BLaER1 treated with 17β-estradiol and CSF1 and Interleukin-3, amounts not matched to agents 10 nM and 100 nM (cell line): ENCODE data around the gene SUPT7L.
"Not testable (repeated sequence)": the region's sequence is repeated elsewhere in the genome, so short reads cannot be mapped to it uniquely, and the experiment has no call there.

Experiments used
- H3K27ac ChIP-seq, 11 experiments: shearing (Covaris generic); formaldehyde crosslinking; 2 replicates each; pipeline ENCODE4 v1.8.1; 2022
- H3K27me3 ChIP-seq, 11 experiments: shearing (Covaris generic); formaldehyde crosslinking; 2 replicates each; pipeline ENCODE4 v1.8.1; 2022
- H3K36me3 ChIP-seq, 11 experiments: shearing (Covaris generic); formaldehyde crosslinking; 2 replicates each; pipeline ENCODE4 v1.8.1; 2022
- H3K4me1 ChIP-seq, 10 experiments: shearing (Covaris generic); formaldehyde crosslinking; 2 replicates each; pipeline ENCODE4 v1.8.1; 2022
- H3K4me2 ChIP-seq, 11 experiments: shearing (Covaris generic); formaldehyde crosslinking; 2 replicates each; pipeline ENCODE4 v1.8.1; 2022
- H3K4me3 ChIP-seq, 10 experiments: shearing (Covaris generic); formaldehyde crosslinking; 2 replicates each; pipeline ENCODE4 v1.8.1; 2022
- H3K9ac ChIP-seq, 11 experiments: shearing (Covaris generic); formaldehyde crosslinking; 2 replicates each; pipeline ENCODE4 v1.8.1; 2022
- H3K9me3 ChIP-seq, 11 experiments: shearing (Covaris generic); formaldehyde crosslinking; replicated peaks in 1 of 11; 2 replicates each; pipeline ENCODE4 v1.8.1; 2022
- H4K20me1 ChIP-seq, 11 experiments: shearing (Covaris generic); formaldehyde crosslinking; 2 replicates each; pipeline ENCODE4 v1.8.1; 2022
- Cebpa-rat ChIP-seq, 11 experiments: shearing (Covaris generic); IDR thresholded peaks; 2 replicates each; pipeline ENCODE4 v1.8.1; 2022

The SUPT7L gene

GRCh38 chr2:27636766-27637165, 26.6 kb downstream of the SUPT7L start:
- Histone ChIP-seq H3K4me2 (no peak overlapping the region), H3K27me3 (no peaks in the 10 kb centered on the region), H3K4me3 (no peak overlapping the region), H3K27ac (no peak overlapping the region), H3K9ac (no peak overlapping the region), H3K4me1 (no peaks in the 10 kb centered on the region), H3K9me3 (no peaks in the 10 kb centered on the region), H3K36me3 (peaks cover 95 to 100% (median 99%) of the 10 kb centered on the region in 11 experiments), H4K20me1 (peaks cover 0 to 6% (median 0%) of the 10 kb centered on the region in 11 experiments; a peak in 1 of 22 replicates)
- no peak for TF ChIP-seq Cebpa-rat (IDR thresholded peaks at IDR 0.05)

- Histone ChIP-seq H3K4me2 (no peak overlapping the region), H3K4me3 (no peak overlapping the region), H3K27me3 (no peaks in the 10 kb centered on the region), H3K27ac (no peak overlapping the region), H3K9me3 (no peaks in the 10 kb centered on the region), H3K9ac (no peak overlapping the region), H3K4me1 (peaks cover 12 to 17% (median 14%) of the 10 kb centered on the region in 10 experiments), H3K36me3 (peaks cover 86 to 96% (median 91%) of the 10 kb centered on the region in 11 experiments), H4K20me1 (no peaks in the 10 kb centered on the region; a peak in 1 of 22 replicates)
- TF ChIP-seq Cebpa-rat (IDR thresholded peaks at IDR 0.05): no peak
Measured at GRCh38 chr2:27634291-27634690, 29.1 kb downstream of the SUPT7L start.

DNA sequence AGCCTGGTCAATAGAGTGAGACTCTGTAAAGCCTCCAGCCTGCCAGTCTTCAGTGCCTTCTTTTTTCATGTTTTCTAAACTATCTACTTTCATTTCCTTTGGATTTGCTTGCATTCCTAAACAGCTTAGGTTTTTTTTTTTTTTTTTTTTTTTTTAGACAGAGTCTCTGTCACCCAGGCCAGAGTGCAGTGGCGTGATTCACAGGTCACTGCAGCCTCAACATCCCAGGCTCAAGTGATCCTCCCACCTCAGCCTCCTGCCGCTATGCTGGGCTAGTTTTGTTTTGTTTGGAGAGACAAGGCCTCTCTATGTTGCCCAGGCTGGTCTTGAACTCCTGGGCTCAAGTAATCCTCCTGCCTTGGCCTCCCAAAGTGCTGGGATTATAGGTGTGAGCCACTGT, 33.2 kb downstream of the SUPT7L start:
- H4K20me1 ChIP-seq, H3K9me3 ChIP-seq, H3K27ac ChIP-seq, H3K27me3 ChIP-seq: not testable (repeated sequence)
- Histone ChIP-seq H3K36me3 (peaks cover 47 to 58% (median 51%) of the 10 kb centered on the region in 11 experiments), H3K9ac (peak overlapping the region in 1 of 11 experiments; percentile 90; a peak in 3 of 22 replicates), H3K4me1 (peaks cover 38 to 45% (median 40%) of the 10 kb centered on the region in 10 experiments), H3K4me3 (peak overlapping the region in 8 of 10 experiments; percentile 83 to 99 (median 87); a peak in 10 of 20 replicates), H3K4me2 (peak overlapping the region; percentile 77 to 99 (median 90))

DNA sequence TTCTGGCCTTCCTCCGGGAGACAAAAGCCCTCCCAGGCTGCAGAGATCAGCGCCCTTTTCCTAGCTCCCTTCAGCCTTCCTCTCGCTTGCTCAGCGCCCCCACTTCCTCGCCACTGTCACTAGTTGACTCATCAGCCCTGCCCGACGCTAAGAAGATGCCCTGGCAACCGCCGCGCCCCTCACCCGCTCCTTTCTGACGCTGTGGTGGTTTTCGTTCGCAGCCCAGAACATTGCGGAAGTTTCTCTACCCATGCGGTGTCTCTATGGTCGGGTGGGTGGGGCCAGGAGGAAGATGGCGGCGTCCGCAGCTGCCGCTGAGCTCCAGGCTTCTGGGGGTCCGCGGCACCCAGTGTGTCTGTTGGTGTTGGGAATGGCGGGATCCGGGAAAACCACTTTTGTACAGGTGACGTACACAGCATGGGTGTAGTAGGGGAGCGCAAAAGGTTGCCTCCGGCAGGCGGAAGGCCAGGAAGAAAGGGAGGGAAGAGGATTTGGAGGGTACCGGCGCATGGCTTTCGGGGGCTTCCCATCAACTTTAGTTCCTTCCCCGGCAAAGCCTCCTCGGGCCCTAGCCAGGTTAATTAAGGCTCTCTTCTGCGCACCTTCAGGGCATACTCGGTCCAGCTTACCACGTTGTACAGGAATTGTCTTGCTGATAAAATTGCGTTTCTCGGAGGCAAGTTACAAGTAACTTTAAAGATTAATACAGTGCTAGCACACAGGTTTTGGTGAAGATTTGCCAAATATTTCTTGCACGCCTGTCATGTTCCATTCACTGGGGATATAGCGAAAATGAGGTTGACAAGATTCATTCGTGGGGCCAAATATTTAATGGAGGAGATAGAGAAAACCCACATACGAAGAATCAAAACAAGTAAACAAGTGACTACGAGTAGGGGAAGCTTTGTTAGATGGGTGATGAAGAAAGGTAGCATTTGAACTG, 34.4 kb downstream of the SUPT7L start, which contains the start of the genes CCDC121 and GPN1:
Gene CCDC121, minus strand, starts transcription at position 246 of the 943 bp plus-strand sequence. CDS start 1,213 bp downstream, outside the sequence.
Gene GPN1, plus strand, starts transcription at position 284 of the 943 bp plus-strand sequence. Its CDS starts 9 bp downstream, at position 293.
- Histone ChIP-seq H3K27ac (peak within 1 kb of the TSS; percentile 69 to 94 (median 86)), H3K4me1 (peaks cover 38 to 45% (median 40%) of the 10 kb centered on the region in 10 experiments), H3K4me2 (peak within 1 kb of the TSS; percentile 92 to 100 (median 98)), H3K9me3 (no peaks in the 10 kb centered on the region), H3K9ac (peak within 1 kb of the TSS; percentile 86 to 96 (median 90)), H3K36me3 (peaks cover 45 to 58% (median 50%) of the 10 kb centered on the region in 11 experiments), H3K27me3 (no peaks in the 10 kb centered on the region), H3K4me3 (peak within 1 kb of the TSS; percentile 82 to 99 (median 86)), H4K20me1 (no peaks in the 10 kb centered on the region)
- no peak for TF ChIP-seq Cebpa-rat (IDR thresholded peaks at IDR 0.05)

DNA sequence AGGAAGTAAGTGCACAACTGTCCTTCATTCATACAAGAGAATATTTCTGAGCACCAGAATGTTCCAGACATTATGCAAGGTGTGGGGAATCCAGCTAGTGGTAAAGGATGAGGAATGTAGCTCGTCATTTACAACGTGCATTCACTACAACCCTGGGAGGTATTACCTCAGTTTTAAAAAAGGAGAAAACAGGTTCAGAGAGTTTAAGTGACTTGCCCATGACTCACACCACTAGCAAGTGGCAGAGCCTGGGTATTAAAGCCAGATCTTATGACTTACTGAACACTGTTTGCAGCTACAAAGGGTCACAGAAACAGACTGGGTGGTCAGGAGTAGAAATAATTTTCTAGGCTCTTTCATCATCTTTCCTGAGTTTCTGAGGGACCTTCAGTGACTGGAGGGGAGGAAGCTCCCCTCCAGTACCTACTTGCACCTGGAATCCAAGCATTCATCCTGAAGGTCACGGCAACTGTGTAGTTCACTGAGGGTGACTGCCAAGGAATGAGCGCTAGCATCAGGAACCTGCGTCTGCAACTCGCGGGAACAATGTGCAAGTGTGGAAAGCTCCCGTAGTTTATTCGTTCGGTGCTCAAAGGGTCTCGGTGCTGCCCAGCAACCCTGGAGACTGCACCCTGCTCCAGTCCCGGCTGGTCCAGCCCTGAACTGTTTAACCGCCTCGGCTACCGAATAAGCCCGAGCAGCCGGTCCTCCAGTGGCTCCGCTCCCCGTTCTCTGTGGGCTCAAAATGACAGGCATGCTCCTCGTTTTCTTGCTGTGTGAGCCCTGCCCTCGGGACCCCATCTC, 35.2 kb downstream of the SUPT7L start:
- Histone ChIP-seq H3K27me3 (no peaks in the 10 kb centered on the region), H3K4me2 (peak overlapping the region; percentile 89 to 100 (median 98)), H3K9me3 (no peaks in the 10 kb centered on the region), H3K9ac (peak overlapping the region; percentile 86 to 96 (median 90)), H3K4me3 (peak overlapping the region; percentile 82 to 99 (median 86)), H3K27ac (peak overlapping the region; percentile 2 to 94 (median 86); a peak in 21 of 22 replicates), H4K20me1 (no peaks in the 10 kb centered on the region), H3K36me3 (peaks cover 45 to 58% (median 50%) of the 10 kb centered on the region in 11 experiments), H3K4me1 (peaks cover 38 to 45% (median 40%) of the 10 kb centered on the region in 10 experiments)
- no peak for TF ChIP-seq Cebpa-rat (IDR thresholded peaks at IDR 0.05)

- peaks cover 45 to 58% (median 50%) of the 10 kb centered on the region in 11 experiments for H3K36me3 ChIP-seq
- H3K4me2 ChIP-seq: peak overlapping the region; percentile 89 to 100 (median 98)
- peak overlapping the region; percentile 31 to 94 (median 86); a peak in 21 of 22 replicates for H3K27ac ChIP-seq
- peak in 5 of 11 experiments; percentile 42 to 70 (median 44); a peak in 6 of 22 replicates for TF ChIP-seq Cebpa-rat (IDR thresholded peaks at IDR 0.05)
- peak overlapping the region in 3 of 10 experiments; percentile 83 to 88 (median 86); a peak in 2 of 20 replicates for H3K4me3 ChIP-seq
- H3K9ac ChIP-seq: peak overlapping the region in 10 of 11 experiments; percentile 87 to 96 (median 90); a peak in 19 of 22 replicates
- not testable (repeated sequence) for H3K27me3 ChIP-seq, H3K9me3 ChIP-seq, H4K20me1 ChIP-seq
- peaks cover 38 to 48% (median 40%) of the 10 kb centered on the region in 10 experiments for H3K4me1 ChIP-seq
Measured at GRCh38 chr2:27626921-27627320, 36.5 kb downstream of the SUPT7L start.

DNA sequence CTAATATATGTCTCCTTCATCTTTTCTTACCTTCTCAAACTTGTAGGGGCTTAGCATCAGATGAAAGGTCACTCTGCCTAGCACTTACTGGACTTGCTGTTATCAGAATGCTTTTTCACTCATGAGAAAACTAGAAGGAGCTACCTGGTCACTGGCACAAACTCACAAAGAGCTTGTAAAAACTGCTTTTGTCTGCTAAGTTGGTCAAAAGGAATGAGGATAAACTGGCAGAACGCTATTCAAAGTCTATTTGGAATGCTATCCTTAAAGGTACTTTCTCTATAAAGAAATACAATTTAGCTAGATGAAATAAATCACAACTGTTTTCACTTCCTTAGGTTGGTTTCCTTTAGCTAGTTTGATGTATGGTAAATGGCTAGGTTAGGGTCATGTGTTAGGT, 37.1 kb downstream of the SUPT7L start:
- Histone ChIP-seq H3K4me2 (peak overlapping the region; percentile 89 to 100 (median 98)), H3K4me1 (peaks cover 38 to 54% (median 43%) of the 10 kb centered on the region in 10 experiments), H3K36me3 (peaks cover 45 to 58% (median 50%) of the 10 kb centered on the region in 11 experiments), H3K27ac (peak overlapping the region in 10 of 11 experiments; percentile 82 to 94 (median 87); a peak in 21 of 22 replicates), H3K9ac (peak overlapping the region in 10 of 11 experiments; percentile 87 to 96 (median 90); a peak in 17 of 22 replicates)
- not testable (repeated sequence) for H4K20me1 ChIP-seq, H3K4me3 ChIP-seq, H3K9me3 ChIP-seq, H3K27me3 ChIP-seq

GRCh38 chr2:27624943-27625342, 38.5 kb downstream of the SUPT7L start:
- Histone ChIP-seq H3K27me3 (no peaks in the 10 kb centered on the region), H3K36me3 (peaks cover 47 to 58% (median 53%) of the 10 kb centered on the region in 11 experiments), H3K4me2 (no peak overlapping the region), H3K27ac (peak overlapping the region in 1 of 11 experiments; percentile 14; a peak in 3 of 22 replicates), H3K9ac (no peak overlapping the region), H3K4me3 (no peak overlapping the region), H3K9me3 (no peaks in the 10 kb centered on the region), H3K4me1 (peaks cover 31 to 50% (median 37%) of the 10 kb centered on the region in 10 experiments), H4K20me1 (no peaks in the 10 kb centered on the region)
- no peak for TF ChIP-seq Cebpa-rat (IDR thresholded peaks at IDR 0.05)
